LNCAP (cell line): Measurements from ENCODE around the gene HLA-E.

ENCODE experiments used
- CTCF ChIP-seq: fragments of 450-650 bp; IDR thresholded peaks from 2 replicates; pipeline ENCODE4 v1.5.1; 2017; ENCODE audit warnings: mild to moderate bottlenecking

Gene HLA-E

GRCh38 chr6:30495993-30496392 is 6.7 kb downstream of the HLA-E start:
- TF ChIP-seq CTCF, result no peak

GRCh38 chr6:30497714-30498113 is 8.4 kb downstream of the HLA-E start:
- no peak for TF ChIP-seq CTCF

- no peak for TF ChIP-seq CTCF
These were observed 11.4 kb downstream of the HLA-E start for GRCh38 chr6:30500421-30501355.

GRCh38 chr6:30507849-30508827 is 18.8 kb downstream of the HLA-E start:
- no peak for TF ChIP-seq CTCF

- no peak for TF ChIP-seq CTCF
These were observed 19.8 kb downstream of the HLA-E start for GRCh38 chr6:30508890-30509736.

GRCh38 chr6:30510419-30511168 is 21.3 kb downstream of the HLA-E start:
- TF ChIP-seq CTCF, result no peak
